Activated CD4-positive, alpha-beta T cell treated with anti-CD3 and anti-CD28 coated beads, Interleukin-2, amount 10 ng/mL, durations not matched to agents 24 days and 14 days (primary cell): Measurements from ENCODE around the gene LIN52. TPM values are rescaled to one million over a fixed set of nuclear protein-coding genes. Genes with fewer than 3 reads are reported as not detected.
A peak's percentile ranks its signal among the peaks of the same experiment; 100 is the strongest.

Experiments used
- DNase-seq: peaks from one replicate; pipeline ENCODE4 v3.0.0; 2022
- H3K27ac Mint-ChIP-seq: one replicate; pipeline ENCODE4 v1.8.0; 2022; ENCODE audit warnings: mild to moderate bottlenecking, mixed read lengths
- H3K27me3 Mint-ChIP-seq: one replicate; pipeline ENCODE4 v1.8.0; 2022; ENCODE audit warnings: mixed read lengths
- H3K36me3 Mint-ChIP-seq: one replicate; pipeline ENCODE4 v1.8.0; 2022; ENCODE audit warnings: low read depth, mild to moderate bottlenecking, mixed read lengths
- H3K4me1 Mint-ChIP-seq: one replicate; pipeline ENCODE4 v1.8.0; 2021; ENCODE audit warnings: mixed read lengths
- H3K4me3 Mint-ChIP-seq: one replicate; pipeline ENCODE4 v1.8.0; 2022; ENCODE audit warnings: mild to moderate bottlenecking, moderate library complexity, mixed read lengths
- H3K9me3 Mint-ChIP-seq: one replicate; pipeline ENCODE4 v1.8.0; 2021; ENCODE audit warnings: mixed read lengths
- intact Hi-C: fragments of 100-400 bp; cut with micrococcal nuclease; formaldehyde crosslinking; loops from one replicate; pipeline ENCODE4 v1.15.1; 2023
- total RNA-seq: library from RNA; stranded (reverse); gene quantifications from 2 replicates; pipeline ENCODE4 v1.2.3, GENCODE V29; 2022

Gene LIN52
- total RNA-seq, 1 donor from 2014 or later = 21.5 TPM

DNA sequence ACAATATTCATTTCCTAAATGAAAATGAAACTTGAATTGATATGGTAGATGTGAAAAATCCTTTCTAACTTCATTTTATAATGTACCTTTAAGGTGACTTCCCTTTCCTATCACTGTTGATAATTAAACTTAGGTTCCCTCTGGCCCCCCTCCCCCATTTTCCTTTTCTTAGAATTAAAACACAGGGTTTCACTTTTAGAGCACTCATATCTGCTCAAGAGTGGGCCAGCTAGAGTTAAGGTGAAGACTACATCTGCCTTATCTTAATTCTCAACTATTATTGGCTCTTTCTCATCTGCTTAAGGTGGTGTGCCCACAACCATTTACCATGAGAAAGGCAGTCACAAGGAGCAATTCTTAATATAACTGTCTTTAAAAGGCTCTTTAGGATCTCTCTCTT lies 49.7 kb downstream of the LIN52 start:
- H3K27me3 Mint-ChIP-seq = no peaks in the 10 kb centered on the region
- no peaks in the 10 kb centered on the region for H3K9me3 Mint-ChIP-seq
- no peak for DNase-seq
- no peak overlapping the region for H3K27ac Mint-ChIP-seq
- H3K4me3 Mint-ChIP-seq = no peak overlapping the region
- peaks cover 19% of the 10 kb centered on the region for H3K4me1 Mint-ChIP-seq
- H3K36me3 Mint-ChIP-seq = no peaks in the 10 kb centered on the region
- intact Hi-C loops = no loop called here

DNA sequence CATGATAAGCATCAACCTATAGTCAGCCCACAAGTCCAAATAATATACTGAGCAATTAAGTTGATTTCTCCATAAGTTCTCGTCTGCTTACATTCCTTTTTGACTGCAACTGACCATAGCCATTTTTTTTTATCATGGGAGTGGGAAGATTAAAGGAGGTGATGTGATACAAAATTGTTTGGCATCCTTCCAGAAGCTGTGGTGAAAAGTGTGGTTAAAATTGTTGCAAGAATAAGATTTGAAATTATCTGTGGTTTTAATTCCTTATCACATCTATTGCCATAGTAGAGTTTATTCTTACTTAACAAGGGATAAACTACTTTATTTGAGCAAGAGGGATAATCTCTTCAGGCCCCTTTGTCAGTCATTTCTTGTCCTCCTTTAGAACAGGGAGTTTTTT lies 50.7 kb downstream of the LIN52 start:
- peaks cover 19% of the 10 kb centered on the region for H3K4me1 Mint-ChIP-seq
- H3K9me3 Mint-ChIP-seq = no peaks in the 10 kb centered on the region
- no peak for DNase-seq
- H3K27ac Mint-ChIP-seq = no peak overlapping the region
- no peaks in the 10 kb centered on the region for H3K36me3 Mint-ChIP-seq
- no peaks in the 10 kb centered on the region for H3K27me3 Mint-ChIP-seq
- no peak overlapping the region for H3K4me3 Mint-ChIP-seq
- intact Hi-C loops = no loop called here

DNA sequence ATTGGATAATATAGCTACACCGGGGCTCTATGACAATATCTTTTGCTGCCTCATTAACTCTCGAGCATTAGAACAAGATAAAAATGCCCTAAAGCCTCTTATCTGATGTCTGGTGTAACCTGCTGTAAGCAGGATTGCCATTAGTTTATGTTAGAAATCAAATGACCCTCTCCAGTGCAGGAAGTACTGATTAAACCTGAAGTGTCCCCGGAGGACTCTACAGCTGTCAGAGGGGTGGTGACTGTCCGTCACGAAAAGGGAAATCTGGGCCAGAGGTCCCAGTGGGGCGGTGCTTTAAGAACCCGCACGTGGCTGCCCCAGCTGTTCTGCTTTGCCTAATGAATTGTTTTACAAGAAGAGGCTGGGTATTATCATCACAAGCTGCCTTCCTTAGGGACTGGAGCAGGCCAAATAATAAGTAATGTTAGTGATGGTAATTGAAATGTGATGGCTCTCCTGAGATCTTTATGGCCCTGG lies 55.7 kb downstream of the LIN52 start:
- Mint-ChIP-seq H3K27me3 (no peaks in the 10 kb centered on the region), H3K4me3 (no peak overlapping the region), H3K4me1 (peaks cover 10% of the 10 kb centered on the region), H3K9me3 (no peaks in the 10 kb centered on the region), H3K36me3 (peaks cover 2% of the 10 kb centered on the region), H3K27ac (no peak overlapping the region)
- intact Hi-C loops = no loop called here
- no peak for DNase-seq

DNA sequence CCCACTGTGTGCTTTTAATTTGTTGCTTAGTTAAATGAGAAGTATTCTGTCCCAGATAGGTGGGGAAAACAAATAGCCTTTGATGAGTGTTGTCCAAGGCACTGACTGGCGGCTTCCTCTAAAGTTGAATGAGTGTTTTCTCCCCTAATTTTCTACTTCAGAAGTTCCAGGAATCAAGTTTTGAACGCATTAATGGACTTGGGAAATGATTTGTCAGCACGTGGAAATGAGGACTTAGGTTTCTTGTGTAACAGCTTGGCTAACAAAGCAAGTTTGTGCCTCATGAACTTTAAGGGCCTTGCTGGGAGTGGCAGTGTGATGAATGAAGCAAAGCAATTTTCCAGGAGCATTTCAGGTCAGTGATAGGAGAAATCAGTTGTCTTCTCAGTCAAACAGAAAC lies 56.9 kb downstream of the LIN52 start:
- peaks cover 6% of the 10 kb centered on the region for H3K36me3 Mint-ChIP-seq
- no peak overlapping the region for H3K27ac Mint-ChIP-seq
- H3K4me1 Mint-ChIP-seq = peaks cover 7% of the 10 kb centered on the region
- no peaks in the 10 kb centered on the region for H3K9me3 Mint-ChIP-seq
- intact Hi-C loops = no loop called here
- H3K27me3 Mint-ChIP-seq = no peaks in the 10 kb centered on the region
- H3K4me3 Mint-ChIP-seq = no peak overlapping the region
- DNase-seq = no peak

DNA sequence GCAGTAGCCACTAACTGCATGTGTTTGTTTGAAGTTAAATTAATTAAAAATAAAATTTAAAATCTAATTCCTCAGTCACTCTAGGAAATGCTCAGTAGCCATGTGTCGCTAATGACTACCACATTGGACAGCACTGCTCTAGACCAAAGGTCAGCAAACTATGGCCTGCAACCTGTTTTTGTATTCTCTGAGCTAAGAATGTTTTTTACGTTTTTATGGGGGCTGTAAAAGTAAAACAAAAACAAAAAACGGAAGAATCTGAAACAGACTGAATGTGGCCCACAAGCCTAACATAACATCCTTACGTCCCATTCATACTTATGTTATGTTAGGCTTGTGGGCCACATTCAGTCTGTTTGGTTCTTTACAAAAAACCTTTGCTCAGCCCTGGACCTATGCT lies 57.8 kb downstream of the LIN52 start:
- H3K27ac Mint-ChIP-seq = no peak overlapping the region
- H3K36me3 Mint-ChIP-seq = peaks cover 6% of the 10 kb centered on the region
- H3K27me3 Mint-ChIP-seq = no peaks in the 10 kb centered on the region
- no peak overlapping the region for H3K4me3 Mint-ChIP-seq
- DNase-seq = no peak
- no peaks in the 10 kb centered on the region for H3K9me3 Mint-ChIP-seq
- H3K4me1 Mint-ChIP-seq = peaks cover 10% of the 10 kb centered on the region
- intact Hi-C loops = no loop called here

DNA sequence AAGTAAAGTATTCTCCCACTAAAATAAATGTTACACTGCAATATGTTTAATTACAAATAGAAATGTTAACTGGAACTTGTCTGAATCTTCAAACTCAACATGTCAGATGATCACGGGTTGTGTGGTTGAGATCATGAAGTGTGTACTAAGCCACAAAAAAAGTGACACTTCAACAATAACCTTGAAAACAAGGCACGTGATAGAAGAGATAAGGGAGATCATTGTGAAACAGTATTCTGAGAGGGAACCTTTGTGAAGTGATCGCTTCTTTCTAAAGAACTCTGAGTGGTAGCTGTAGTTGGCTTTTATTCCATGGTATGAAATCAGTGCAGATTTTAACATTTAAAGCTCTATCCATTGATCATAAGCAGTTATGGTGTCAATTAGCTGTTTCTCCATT lies 60.0 kb downstream of the LIN52 start:
- intact Hi-C loops = no loop called here
- no peaks in the 10 kb centered on the region for H3K27me3 Mint-ChIP-seq
- H3K27ac Mint-ChIP-seq = no peak overlapping the region
- no peaks in the 10 kb centered on the region for H3K9me3 Mint-ChIP-seq
- H3K4me1 Mint-ChIP-seq = peaks cover 14% of the 10 kb centered on the region
- H3K36me3 Mint-ChIP-seq = peaks cover 9% of the 10 kb centered on the region
- no peak for DNase-seq
- no peak overlapping the region for H3K4me3 Mint-ChIP-seq

DNA sequence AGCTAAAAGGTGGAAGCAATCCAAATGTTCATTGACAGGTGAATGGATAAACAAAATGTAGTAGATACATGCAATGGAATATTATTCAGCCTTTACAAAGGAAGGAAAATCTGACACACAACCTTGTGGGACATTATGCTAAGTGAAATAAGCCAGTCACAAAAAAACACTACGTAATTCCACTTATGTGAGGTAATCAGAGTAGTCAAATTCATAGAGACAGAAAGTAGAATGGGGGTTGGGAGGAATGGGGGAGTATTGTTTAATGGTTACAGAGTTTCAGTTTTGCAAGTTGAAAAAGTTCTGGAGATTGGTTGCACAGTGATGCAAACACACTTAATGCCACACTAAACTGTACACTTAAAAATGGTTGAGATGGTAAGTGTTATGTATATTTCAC lies 62.8 kb downstream of the LIN52 start:
- H3K4me1 Mint-ChIP-seq = peaks cover 14% of the 10 kb centered on the region
- intact Hi-C loops = no loop called here
- H3K4me3 Mint-ChIP-seq = no peak overlapping the region

DNA sequence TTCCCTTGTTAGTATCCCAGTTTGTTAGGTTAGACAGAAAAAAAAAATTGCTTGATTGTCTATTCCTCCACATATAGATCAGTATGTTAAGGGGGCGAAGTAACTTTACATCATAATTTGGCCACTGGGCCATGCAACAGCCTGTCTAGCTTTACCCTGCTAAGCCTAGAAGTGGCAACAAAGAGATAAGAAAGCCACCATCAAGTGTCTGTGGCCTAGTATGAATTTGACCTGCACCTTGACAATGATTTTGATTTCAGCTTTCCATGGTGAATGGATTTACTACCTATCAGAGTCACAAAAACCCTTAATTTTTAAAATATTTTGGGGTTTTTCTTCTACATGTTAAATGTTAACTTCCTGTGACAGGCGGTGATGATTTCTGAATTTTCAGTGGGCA lies 63.9 kb downstream of the LIN52 start:
- Mint-ChIP-seq H3K9me3 (no peaks in the 10 kb centered on the region), H3K36me3 (peaks cover 8% of the 10 kb centered on the region), H3K27me3 (no peaks in the 10 kb centered on the region), H3K27ac (no peak overlapping the region), H3K4me1 (peaks cover 14% of the 10 kb centered on the region), H3K4me3 (no peak overlapping the region)
- no peak for DNase-seq
- intact Hi-C loops = no loop called here

More for the DNA sequence above, 62.8 kb downstream of the LIN52 start:
- no peak for DNase-seq
- no peaks in the 10 kb centered on the region for H3K27me3 Mint-ChIP-seq
- H3K9me3 Mint-ChIP-seq = no peaks in the 10 kb centered on the region
- H3K36me3 Mint-ChIP-seq = peaks cover 9% of the 10 kb centered on the region
- H3K27ac Mint-ChIP-seq = peak overlapping the region; percentile 64

DNA sequence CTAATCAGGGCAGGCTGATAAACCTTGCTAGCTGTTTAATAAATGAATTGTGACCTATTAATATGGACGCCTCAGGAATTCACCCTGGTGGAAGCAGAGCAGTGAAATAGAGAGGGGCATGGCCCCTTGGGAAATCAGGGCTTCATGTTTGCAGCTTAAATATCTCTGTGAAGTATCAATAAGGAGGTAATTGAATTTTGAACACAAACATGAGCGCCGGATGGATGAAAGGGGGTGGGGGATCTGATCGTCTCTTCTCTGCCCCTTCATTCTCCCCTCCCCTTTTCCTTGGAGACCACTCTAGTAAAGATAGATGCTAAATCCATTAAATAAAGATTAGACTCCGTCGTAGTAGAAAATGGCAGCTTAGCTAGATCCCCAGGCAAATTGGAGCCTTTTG lies 70.5 kb downstream of the LIN52 start:
- H3K36me3 Mint-ChIP-seq = peaks cover 5% of the 10 kb centered on the region

DNA sequence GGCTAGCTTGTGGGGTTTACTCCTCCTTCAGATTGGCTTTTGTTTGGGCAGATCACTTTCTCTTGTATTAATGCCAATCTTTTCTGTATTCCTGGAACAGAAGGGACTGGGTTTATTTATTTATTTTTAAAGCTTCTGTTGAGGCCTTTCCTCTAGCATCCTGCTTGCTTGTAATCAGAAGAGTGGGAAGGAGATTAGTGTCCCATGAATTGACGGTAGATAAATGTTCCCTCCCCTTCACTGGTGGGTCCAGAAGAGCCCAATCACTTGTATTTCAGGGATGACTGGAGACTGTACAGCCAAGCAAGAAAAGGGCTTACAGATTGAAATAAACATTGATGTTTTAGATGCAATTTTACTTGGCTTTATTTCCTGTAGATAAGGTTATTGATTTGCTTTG lies 71.0 kb downstream of the LIN52 start:
- H3K4me3 Mint-ChIP-seq = no peak overlapping the region
- no peaks in the 10 kb centered on the region for H3K27me3 Mint-ChIP-seq
- no peak for DNase-seq
- H3K36me3 Mint-ChIP-seq = peaks cover 5% of the 10 kb centered on the region
- intact Hi-C loops = no loop called here
- H3K4me1 Mint-ChIP-seq = no peaks in the 10 kb centered on the region
- H3K9me3 Mint-ChIP-seq = no peaks in the 10 kb centered on the region
- no peak overlapping the region for H3K27ac Mint-ChIP-seq

More for the DNA sequence above, 70.5 kb downstream of the LIN52 start:
- no peaks in the 10 kb centered on the region for H3K9me3 Mint-ChIP-seq
- H3K27ac Mint-ChIP-seq = no peak overlapping the region
- DNase-seq = no peak
- H3K4me1 Mint-ChIP-seq = no peaks in the 10 kb centered on the region
- no peaks in the 10 kb centered on the region for H3K27me3 Mint-ChIP-seq
- intact Hi-C loops = no loop called here
- no peak overlapping the region for H3K4me3 Mint-ChIP-seq

DNA sequence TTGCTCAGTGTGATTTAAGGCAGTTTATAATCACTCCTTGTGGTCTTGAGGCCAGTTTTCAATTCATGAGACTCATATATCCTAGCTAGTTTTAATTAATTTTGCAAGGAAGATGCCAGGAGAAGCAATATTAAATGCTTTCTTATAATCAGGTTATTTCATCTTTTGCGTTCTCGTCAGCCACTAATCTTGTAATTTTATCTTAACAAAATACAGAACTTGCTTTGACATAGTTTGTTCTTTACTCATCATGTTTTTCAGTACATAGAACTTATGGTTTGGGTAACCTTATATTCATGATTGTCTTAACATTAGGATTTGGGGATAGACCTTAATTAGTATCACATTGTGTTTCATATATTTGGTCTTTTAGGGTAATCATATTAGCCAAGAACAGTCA lies 76.0 kb downstream of the LIN52 start:
- H3K4me1 Mint-ChIP-seq = no peaks in the 10 kb centered on the region
- intact Hi-C loops = no loop called here
- H3K9me3 Mint-ChIP-seq = no peaks in the 10 kb centered on the region
- no peak overlapping the region for H3K27ac Mint-ChIP-seq
- peaks cover 5% of the 10 kb centered on the region for H3K36me3 Mint-ChIP-seq
- no peak for DNase-seq
- H3K27me3 Mint-ChIP-seq = no peaks in the 10 kb centered on the region
- no peak overlapping the region for H3K4me3 Mint-ChIP-seq

DNA sequence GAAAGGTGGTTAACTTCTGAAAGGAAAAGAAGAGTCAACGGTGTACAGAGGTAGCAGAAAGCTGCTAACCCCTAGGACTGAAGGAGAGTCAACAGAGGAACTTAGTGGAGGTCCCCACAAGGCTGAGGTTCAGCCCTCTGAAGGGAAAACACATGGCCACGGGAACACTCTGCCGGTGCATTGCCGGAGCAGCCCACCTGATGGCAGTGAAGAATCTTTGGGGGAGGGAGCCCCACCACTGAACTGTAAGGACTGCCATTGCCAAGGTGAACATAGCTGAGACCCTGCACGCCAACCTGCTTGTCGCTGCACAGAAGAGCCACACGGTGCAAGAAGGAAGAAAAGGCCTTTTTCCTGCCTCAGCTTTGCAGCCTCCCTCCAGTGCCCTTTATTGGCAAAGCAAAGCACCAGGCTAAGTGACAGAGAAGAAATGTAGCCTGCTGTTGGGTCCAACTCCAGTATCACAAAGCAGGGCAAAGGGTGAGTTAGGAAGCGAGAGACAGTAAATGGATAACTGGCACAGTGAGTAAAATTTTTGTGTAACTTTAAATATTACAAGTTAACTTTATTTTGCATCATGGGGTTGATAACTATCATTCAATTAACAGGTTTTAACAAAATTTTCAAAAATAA lies 76.9 kb downstream of the LIN52 start:
- Mint-ChIP-seq H3K36me3 (peaks cover 4% of the 10 kb centered on the region), H3K9me3 (no peaks in the 10 kb centered on the region), H3K4me3 (no peak overlapping the region), H3K27me3 (no peaks in the 10 kb centered on the region), H3K4me1 (no peaks in the 10 kb centered on the region), H3K27ac (no peak overlapping the region)
- intact Hi-C loops = no loop called here
- DNase-seq = no peak

DNA sequence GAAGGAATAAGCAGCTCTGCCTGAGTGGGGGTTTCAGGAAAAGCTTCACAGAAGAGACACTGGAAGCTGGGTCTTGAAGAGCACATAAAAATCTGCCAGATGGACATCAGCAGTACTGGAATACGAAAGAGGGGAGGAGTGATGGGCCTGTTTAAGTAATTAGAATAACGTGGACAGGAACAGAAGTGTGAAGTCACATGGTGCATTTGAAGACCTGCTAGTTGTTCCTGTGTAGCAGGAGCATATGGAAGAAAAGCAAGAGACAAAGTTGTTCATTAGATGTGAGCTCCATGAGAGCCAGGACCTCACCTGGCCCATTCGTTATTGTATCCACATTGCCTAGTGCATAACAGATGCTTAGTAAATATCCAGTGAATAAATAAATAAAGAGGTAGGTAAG lies 85.2 kb downstream of the LIN52 start:
- H3K4me1 Mint-ChIP-seq = no peaks in the 10 kb centered on the region
- no peak for DNase-seq
- no peak overlapping the region for H3K4me3 Mint-ChIP-seq
- no peak overlapping the region for H3K27ac Mint-ChIP-seq
- intact Hi-C loops = no loop called here
- H3K27me3 Mint-ChIP-seq = no peaks in the 10 kb centered on the region
- H3K9me3 Mint-ChIP-seq = no peaks in the 10 kb centered on the region
- no peaks in the 10 kb centered on the region for H3K36me3 Mint-ChIP-seq

DNA sequence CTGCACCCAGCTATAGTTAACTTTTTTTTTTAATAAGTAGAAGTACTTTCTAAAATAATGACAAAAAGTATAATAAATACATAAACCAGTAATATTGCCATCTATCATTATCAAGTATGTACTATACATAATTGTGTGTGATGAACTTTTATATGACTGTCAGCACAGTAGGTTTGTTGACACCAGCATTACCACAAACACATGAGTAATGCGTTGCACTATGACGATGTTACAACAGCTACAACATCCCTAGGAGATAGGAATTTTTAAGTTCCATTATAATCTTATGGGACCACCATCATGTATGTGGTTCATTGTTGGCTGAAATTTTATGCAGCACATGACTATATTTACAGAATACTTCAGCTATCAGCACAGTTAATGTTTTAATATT lies 91.6 kb downstream of the LIN52 start:
- no peaks in the 10 kb centered on the region for H3K9me3 Mint-ChIP-seq
- no peak overlapping the region for H3K27ac Mint-ChIP-seq
- H3K36me3 Mint-ChIP-seq = no peaks in the 10 kb centered on the region
- intact Hi-C loops = no loop called here
- no peak overlapping the region for H3K4me3 Mint-ChIP-seq
- no peak for DNase-seq
- no peaks in the 10 kb centered on the region for H3K27me3 Mint-ChIP-seq
- no peaks in the 10 kb centered on the region for H3K4me1 Mint-ChIP-seq

DNA sequence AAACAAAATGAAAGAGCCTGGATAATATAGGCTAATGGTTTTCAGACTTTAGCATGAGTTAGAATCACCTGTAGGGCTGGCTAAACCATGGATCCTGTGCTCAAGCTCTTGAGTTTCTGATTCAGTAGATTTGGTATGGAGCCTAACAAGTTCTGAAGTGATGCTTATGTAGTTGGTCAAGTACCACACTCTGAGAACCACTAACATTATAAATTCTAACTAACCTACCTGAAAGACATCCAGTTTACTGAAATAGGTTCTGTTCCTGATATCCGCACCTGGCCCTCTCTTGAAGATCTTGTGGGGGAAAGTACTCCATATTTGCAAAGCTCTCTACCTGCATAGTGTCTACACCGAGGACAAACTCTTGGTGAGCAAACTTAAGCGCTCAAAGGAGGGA lies 95.1 kb downstream of the LIN52 start:
- intact Hi-C loops = no loop called here
- no peak overlapping the region for H3K27ac Mint-ChIP-seq
- no peaks in the 10 kb centered on the region for H3K27me3 Mint-ChIP-seq
- no peaks in the 10 kb centered on the region for H3K4me1 Mint-ChIP-seq
- no peaks in the 10 kb centered on the region for H3K9me3 Mint-ChIP-seq
- H3K36me3 Mint-ChIP-seq = no peaks in the 10 kb centered on the region
- H3K4me3 Mint-ChIP-seq = no peak overlapping the region
- DNase-seq = no peak
